ENCODE measurements around the gene FAM83G.
"Not testable (repeated sequence)": the region's sequence is repeated elsewhere in the genome, so short reads cannot be mapped to it uniquely, and the experiment has no call there.

Gene FAM83G

DNA sequence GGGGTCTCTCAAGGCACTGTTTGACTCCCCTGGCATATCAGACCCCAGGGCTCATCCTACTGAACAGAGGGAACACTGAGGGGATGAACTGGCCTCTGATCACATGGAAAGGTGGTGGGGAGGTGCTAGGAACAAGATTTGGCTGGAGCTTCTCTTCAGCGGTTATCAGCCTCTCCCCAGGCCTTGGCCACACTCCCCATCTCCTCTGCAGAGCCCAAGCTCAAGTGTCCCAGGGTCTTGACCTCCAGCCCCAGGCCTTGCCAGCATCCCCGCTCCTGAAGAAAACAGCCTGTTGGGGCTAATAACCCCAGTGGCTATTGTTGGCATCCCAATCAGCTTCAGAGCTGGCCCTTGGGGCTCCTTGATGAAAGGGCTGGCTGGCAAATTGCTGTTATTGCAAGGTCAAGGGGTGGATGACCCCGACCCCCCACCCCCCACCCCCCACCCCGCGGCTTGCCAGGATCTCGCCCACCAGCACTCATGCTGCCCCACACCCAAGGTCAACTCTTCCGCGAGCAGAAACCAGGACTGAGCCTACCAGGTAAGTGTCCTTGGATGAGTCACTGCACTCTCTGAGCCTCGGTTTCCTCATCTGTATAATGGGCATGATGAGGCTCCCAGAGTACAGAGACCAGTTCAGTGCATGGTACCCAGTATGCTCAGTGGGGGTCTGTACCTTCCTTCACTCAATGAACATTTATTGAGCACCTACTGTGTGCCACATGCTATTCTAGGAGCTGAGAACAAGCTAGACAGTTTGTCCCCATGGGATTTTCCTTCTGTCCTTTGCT, 18.8 kb upstream of the FAM83G start:
- TF ChIP-seq YY1 (IDR thresholded peaks at IDR 0.05; ENCODE audit: insufficient read depth, insufficient read length) (no peak), SUZ12 (IDR thresholded peaks at IDR 0.05; ENCODE audit: extremely low read depth, insufficient read depth, insufficient read length) (no peak), ZNF274 (IDR thresholded peaks at IDR 0.05; ENCODE audit: low read depth, low read length) (no peak)
- H3K9me3 ChIP-seq (ENCODE audit: insufficient read depth, low read length): no peaks in the 10 kb centered on the region
- H3K27me3 ChIP-seq (ENCODE audit: insufficient read depth, insufficient read length): no peaks in the 10 kb centered on the region
- peaks cover 5% of the 10 kb centered on the region for H3K4me1 ChIP-seq (ENCODE audit: insufficient read depth, insufficient read length)
- DNase-seq (ENCODE audit: low read depth, low spot score): no peak
- no peak overlapping the region for H3K4me3 ChIP-seq (ENCODE audit: insufficient read length, low read depth)
- no peaks in the 10 kb centered on the region for H3K36me3 ChIP-seq (ENCODE audit: insufficient read depth, insufficient read length, low read length)
- no peak overlapping the region for H3K9ac ChIP-seq (ENCODE audit: insufficient read length, low read depth)

DNA sequence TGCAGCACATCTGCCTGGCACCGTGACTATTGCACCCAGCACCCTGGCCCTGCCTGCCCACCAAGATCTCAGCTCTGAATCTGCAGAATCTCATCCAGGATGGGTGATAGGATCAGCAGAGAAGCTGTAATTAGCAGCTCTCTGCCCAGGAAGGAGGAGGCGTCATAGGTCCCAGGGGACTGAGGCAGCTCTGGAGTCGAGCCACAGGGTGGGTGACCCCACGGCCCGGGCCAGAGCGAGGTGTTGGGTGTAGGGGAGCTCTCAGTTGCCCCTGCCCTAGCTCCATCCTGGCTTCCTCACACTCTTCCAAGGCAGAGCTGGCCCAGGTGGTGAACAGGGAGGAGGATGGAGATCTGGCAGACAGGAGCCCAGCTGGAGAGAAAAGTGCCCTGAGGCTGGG, 18.2 kb upstream of the FAM83G start:
- Histone ChIP-seq H3K36me3 (ENCODE audit: insufficient read depth, insufficient read length, low read length) (no peaks in the 10 kb centered on the region), H3K4me1 (ENCODE audit: insufficient read depth, insufficient read length) (peaks cover 5% of the 10 kb centered on the region), H3K9me3 (ENCODE audit: insufficient read depth, low read length) (no peaks in the 10 kb centered on the region), H3K27me3 (ENCODE audit: insufficient read depth, insufficient read length) (no peaks in the 10 kb centered on the region), H3K4me3 (ENCODE audit: insufficient read length, low read depth) (no peak overlapping the region), H3K9ac (ENCODE audit: insufficient read length, low read depth) (no peak overlapping the region)
- no peak for TF ChIP-seq YY1 (IDR thresholded peaks at IDR 0.05; ENCODE audit: insufficient read depth, insufficient read length)
- TF ChIP-seq ZNF274 (IDR thresholded peaks at IDR 0.05; ENCODE audit: low read depth, low read length): no peak
- TF ChIP-seq SUZ12 (IDR thresholded peaks at IDR 0.05; ENCODE audit: extremely low read depth, insufficient read depth, insufficient read length): no peak
- DNase-seq (ENCODE audit: low read depth, low spot score): no peak

- no peak for DNase-seq (ENCODE audit: low read depth, low spot score)
- Histone ChIP-seq H3K9ac (ENCODE audit: insufficient read length, low read depth) (no peak overlapping the region), H3K27me3 (ENCODE audit: insufficient read depth, insufficient read length) (no peaks in the 10 kb centered on the region), H3K36me3 (ENCODE audit: insufficient read depth, insufficient read length, low read length) (no peaks in the 10 kb centered on the region), H3K4me1 (ENCODE audit: insufficient read depth, insufficient read length) (peaks cover 5% of the 10 kb centered on the region), H3K4me3 (ENCODE audit: insufficient read length, low read depth) (no peak overlapping the region), H3K9me3 (ENCODE audit: insufficient read depth, low read length) (no peaks in the 10 kb centered on the region)
- no peak for TF ChIP-seq SUZ12 (IDR thresholded peaks at IDR 0.05; ENCODE audit: extremely low read depth, insufficient read depth, insufficient read length)
- TF ChIP-seq YY1 (IDR thresholded peaks at IDR 0.05; ENCODE audit: insufficient read depth, insufficient read length): no peak
- no peak for TF ChIP-seq ZNF274 (IDR thresholded peaks at IDR 0.05; ENCODE audit: low read depth, low read length)
These were observed 17.6 kb upstream of the FAM83G start for GRCh38 chr17:19022128-19022527.

GRCh38 chr17:19021622-19022083, 17.1 kb upstream of the FAM83G start:
- Histone ChIP-seq H3K9me3 (ENCODE audit: insufficient read depth, low read length) (no peaks in the 10 kb centered on the region), H3K4me3 (ENCODE audit: insufficient read length, low read depth) (no peak overlapping the region), H3K27me3 (ENCODE audit: insufficient read depth, insufficient read length) (no peaks in the 10 kb centered on the region), H3K9ac (ENCODE audit: insufficient read length, low read depth) (no peak overlapping the region), H3K4me1 (ENCODE audit: insufficient read depth, insufficient read length) (peaks cover 5% of the 10 kb centered on the region), H3K36me3 (ENCODE audit: insufficient read depth, insufficient read length, low read length) (no peaks in the 10 kb centered on the region)
- no peak for TF ChIP-seq YY1 (IDR thresholded peaks at IDR 0.05; ENCODE audit: insufficient read depth, insufficient read length)
- TF ChIP-seq ZNF274 (IDR thresholded peaks at IDR 0.05; ENCODE audit: low read depth, low read length): no peak
- TF ChIP-seq SUZ12 (IDR thresholded peaks at IDR 0.05; ENCODE audit: extremely low read depth, insufficient read depth, insufficient read length): no peak
- no peak for DNase-seq (ENCODE audit: low read depth, low spot score)

- H3K36me3 ChIP-seq (ENCODE audit: insufficient read depth, insufficient read length, low read length); H3K4me3 ChIP-seq (ENCODE audit: insufficient read length, low read depth): not testable (repeated sequence)
These were observed 16.6 kb upstream of the FAM83G start for GRCh38 chr17:19021011-19021621.

GRCh38 chr17:19020016-19020415, 15.5 kb upstream of the FAM83G start:
- no peak overlapping the region for H3K9ac ChIP-seq (ENCODE audit: insufficient read length, low read depth)
- H3K4me1 ChIP-seq (ENCODE audit: insufficient read depth, insufficient read length): peaks cover 5% of the 10 kb centered on the region
- no peaks in the 10 kb centered on the region for H3K36me3 ChIP-seq (ENCODE audit: insufficient read depth, insufficient read length, low read length)
- no peaks in the 10 kb centered on the region for H3K27me3 ChIP-seq (ENCODE audit: insufficient read depth, insufficient read length)
- no peak for DNase-seq (ENCODE audit: low read depth, low spot score)
- H3K4me3 ChIP-seq (ENCODE audit: insufficient read length, low read depth): no peak overlapping the region
- TF ChIP-seq ZNF274 (IDR thresholded peaks at IDR 0.05; ENCODE audit: low read depth, low read length) (no peak), SUZ12 (IDR thresholded peaks at IDR 0.05; ENCODE audit: extremely low read depth, insufficient read depth, insufficient read length) (no peak), YY1 (IDR thresholded peaks at IDR 0.05; ENCODE audit: insufficient read depth, insufficient read length) (no peak)
- H3K9me3 ChIP-seq (ENCODE audit: insufficient read depth, low read length): no peaks in the 10 kb centered on the region

More at GRCh38 chr17:19021011-19021621, 16.6 kb upstream of the FAM83G start:
- H3K27me3 ChIP-seq (ENCODE audit: insufficient read depth, insufficient read length); H3K9me3 ChIP-seq (ENCODE audit: insufficient read depth, low read length); H3K9ac ChIP-seq (ENCODE audit: insufficient read length, low read depth); DNase-seq (ENCODE audit: low read depth, low spot score); H3K4me1 ChIP-seq (ENCODE audit: insufficient read depth, insufficient read length): not testable (repeated sequence)

GRCh38 chr17:19019041-19019941, 14.7 kb upstream of the FAM83G start:
- no peak for DNase-seq (ENCODE audit: low read depth, low spot score)
- no peak overlapping the region for H3K9ac ChIP-seq (ENCODE audit: insufficient read length, low read depth)

More at GRCh38 chr17:19019041-19019941, 14.7 kb upstream of the FAM83G start:
- H3K27me3 ChIP-seq (ENCODE audit: insufficient read depth, insufficient read length): no peaks in the 10 kb centered on the region
- no peaks in the 10 kb centered on the region for H3K9me3 ChIP-seq (ENCODE audit: insufficient read depth, low read length)
- no peaks in the 10 kb centered on the region for H3K36me3 ChIP-seq (ENCODE audit: insufficient read depth, insufficient read length, low read length)
- peaks cover 5% of the 10 kb centered on the region for H3K4me1 ChIP-seq (ENCODE audit: insufficient read depth, insufficient read length)
- TF ChIP-seq ZNF274 (IDR thresholded peaks at IDR 0.05; ENCODE audit: low read depth, low read length) (no peak), YY1 (IDR thresholded peaks at IDR 0.05; ENCODE audit: insufficient read depth, insufficient read length) (no peak), SUZ12 (IDR thresholded peaks at IDR 0.05; ENCODE audit: extremely low read depth, insufficient read depth, insufficient read length) (no peak)
- H3K4me3 ChIP-seq (ENCODE audit: insufficient read length, low read depth): no peak overlapping the region
